ENCODE results near the gene ZNF625.
A peak's percentile ranks its signal among the peaks of the same experiment; 100 is the strongest.
"Not testable (repeated sequence)": the region's sequence is repeated elsewhere in the genome, so short reads cannot be mapped to it uniquely, and the experiment has no call there.

Gene ZNF625

DNA sequence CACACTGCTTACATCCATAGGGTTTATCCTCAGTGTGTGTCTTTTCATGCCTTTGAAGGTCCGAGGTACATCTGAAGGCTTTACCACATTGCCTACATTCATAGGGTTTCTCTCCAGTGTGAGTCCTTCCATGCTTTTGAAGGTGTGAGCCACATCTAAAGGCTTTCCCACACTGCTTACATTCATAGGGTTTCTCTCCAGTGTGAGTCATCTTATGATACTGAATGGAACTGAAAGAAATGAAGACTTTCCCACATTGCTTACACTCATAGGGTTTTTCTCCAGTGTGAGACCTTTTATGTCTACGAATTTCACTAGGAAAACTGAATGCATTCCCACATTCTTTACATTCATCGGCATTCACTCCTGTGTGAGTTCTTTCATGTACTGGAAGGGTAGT, 23.5 kb downstream of the ZNF625 start:
- H3K4me3 ChIP-seq (ENCODE audit: low read length): peak overlapping the region; percentile 68
- peaks cover 46% of the 10 kb centered on the region for H3K9me3 ChIP-seq (ENCODE audit: control insufficient read depth, low read length)
- DNase-seq (ENCODE audit: low read depth): peak; percentile 1
- no peaks in the 10 kb centered on the region for H3K4me1 ChIP-seq (ENCODE audit: control insufficient read depth, insufficient read depth, low read length)
- no peaks in the 10 kb centered on the region for H3K27me3 ChIP-seq (replicated peaks; ENCODE audit: control insufficient read depth, insufficient read depth, low read length)
- no peak overlapping the region for H3K9ac ChIP-seq (ENCODE audit: low read length)
- H3K36me3 ChIP-seq (ENCODE audit: control insufficient read depth, insufficient read depth, low read length, severe bottlenecking): peaks cover 58% of the 10 kb centered on the region

DNA sequence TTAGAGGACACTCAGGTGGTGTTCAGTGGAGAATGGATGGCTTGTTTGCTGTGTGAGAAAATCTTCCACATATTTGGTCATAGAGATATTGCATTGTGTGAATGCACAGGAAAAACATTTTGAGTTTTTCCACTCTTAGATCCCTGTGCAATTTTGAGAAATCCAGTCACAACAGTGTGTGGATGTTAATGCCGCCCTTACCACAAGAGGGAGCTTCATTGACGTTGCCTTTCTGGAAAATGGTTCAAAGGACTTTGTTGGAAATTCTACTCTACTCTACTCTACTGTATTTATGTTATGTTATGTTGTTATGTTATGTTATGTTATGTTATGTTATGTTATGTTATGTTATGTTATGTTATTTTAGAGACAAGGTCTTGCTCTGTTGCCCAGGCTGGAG, 29.8 kb downstream of the ZNF625 start:
- Histone ChIP-seq H3K27me3 (replicated peaks; ENCODE audit: control insufficient read depth, insufficient read depth, low read length) (no peaks in the 10 kb centered on the region), H3K9me3 (ENCODE audit: control insufficient read depth, low read length) (peaks cover 7% of the 10 kb centered on the region), H3K4me1 (ENCODE audit: control insufficient read depth, insufficient read depth, low read length) (no peaks in the 10 kb centered on the region), H3K9ac (ENCODE audit: low read length) (no peak overlapping the region), H3K4me3 (ENCODE audit: low read length) (no peak overlapping the region), H3K36me3 (ENCODE audit: control insufficient read depth, insufficient read depth, low read length, severe bottlenecking) (peaks cover 12% of the 10 kb centered on the region)
- DNase-seq (ENCODE audit: low read depth): peak; percentile 26

DNA sequence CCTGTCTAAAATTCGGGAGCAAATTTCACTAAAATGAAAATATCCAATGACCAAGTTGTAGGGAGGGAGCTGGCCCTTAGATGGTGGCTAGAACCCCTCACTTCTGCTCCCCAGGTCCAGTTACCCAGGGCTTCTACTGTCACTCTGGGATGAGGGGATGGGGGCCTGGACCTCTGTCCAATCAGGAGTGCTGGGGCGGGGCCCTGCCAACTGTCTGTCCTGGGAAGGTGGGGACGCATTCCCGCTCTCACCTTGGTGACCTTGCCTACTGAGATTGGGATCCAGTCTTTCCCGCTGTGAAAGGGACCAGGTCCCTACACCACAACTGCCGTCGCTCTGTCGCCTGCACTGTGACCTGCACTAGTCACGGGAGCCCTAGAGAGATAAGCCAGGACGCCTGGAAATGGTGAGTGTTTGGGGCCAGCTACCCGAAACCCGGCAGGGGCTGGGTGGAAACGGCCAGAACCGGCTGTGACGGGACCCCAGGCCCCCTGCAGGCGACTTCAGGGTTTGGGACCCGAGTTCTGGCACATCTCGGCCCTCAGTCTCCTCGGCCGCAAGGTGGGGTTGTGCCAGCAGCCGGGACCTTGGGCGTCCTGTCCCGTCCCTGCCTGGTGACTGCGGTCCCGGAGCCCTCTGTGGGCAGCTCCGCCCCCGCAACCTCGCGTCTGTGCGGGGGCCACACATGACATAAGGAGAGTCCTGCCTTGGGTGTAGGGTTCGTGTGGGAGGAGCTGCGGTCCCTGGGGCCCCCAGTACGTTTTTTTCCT, 39.1 kb downstream of the ZNF625 start:
- H3K27me3 ChIP-seq (replicated peaks; ENCODE audit: control insufficient read depth, insufficient read depth, low read length): no peaks in the 10 kb centered on the region
- DNase-seq (ENCODE audit: low read depth): no peak
- peaks cover 12% of the 10 kb centered on the region for H3K36me3 ChIP-seq (ENCODE audit: control insufficient read depth, insufficient read depth, low read length, severe bottlenecking)
- H3K9ac ChIP-seq (ENCODE audit: low read length): no peak overlapping the region
- H3K4me3 ChIP-seq (ENCODE audit: low read length): no peak overlapping the region
- no peaks in the 10 kb centered on the region for H3K4me1 ChIP-seq (ENCODE audit: control insufficient read depth, insufficient read depth, low read length)
- H3K9me3 ChIP-seq (ENCODE audit: control insufficient read depth, low read length): peaks cover 13% of the 10 kb centered on the region

DNA sequence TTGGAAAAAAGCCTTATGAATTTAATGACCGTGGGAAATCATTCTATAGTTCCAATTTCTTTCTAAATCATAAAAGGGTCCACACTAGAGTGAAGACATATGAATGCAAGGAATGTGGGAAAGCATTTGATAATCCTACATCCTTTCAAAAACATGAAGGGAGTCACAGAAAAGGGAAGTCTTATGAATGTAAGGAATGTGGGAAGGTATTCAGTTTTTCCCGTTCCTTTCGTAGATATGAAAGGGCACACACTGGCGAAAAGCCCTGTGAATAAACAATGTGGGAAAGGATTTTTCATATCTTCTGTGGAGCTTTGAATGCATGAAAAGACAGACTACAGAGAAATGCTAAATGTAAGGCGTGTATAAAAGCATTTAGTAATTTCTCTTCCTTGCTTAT, 43.4 kb downstream of the ZNF625 start:
- no peaks in the 10 kb centered on the region for H3K27me3 ChIP-seq (replicated peaks; ENCODE audit: control insufficient read depth, insufficient read depth, low read length)
- H3K36me3 ChIP-seq (ENCODE audit: control insufficient read depth, insufficient read depth, low read length, severe bottlenecking): peaks cover 36% of the 10 kb centered on the region
- DNase-seq (ENCODE audit: low read depth): no peak
- no peak overlapping the region for H3K9ac ChIP-seq (ENCODE audit: low read length)
- peak overlapping the region; percentile 33 for H3K4me3 ChIP-seq (ENCODE audit: low read length)
- no peaks in the 10 kb centered on the region for H3K4me1 ChIP-seq (ENCODE audit: control insufficient read depth, insufficient read depth, low read length)
- peaks cover 30% of the 10 kb centered on the region for H3K9me3 ChIP-seq (ENCODE audit: control insufficient read depth, low read length)

DNA sequence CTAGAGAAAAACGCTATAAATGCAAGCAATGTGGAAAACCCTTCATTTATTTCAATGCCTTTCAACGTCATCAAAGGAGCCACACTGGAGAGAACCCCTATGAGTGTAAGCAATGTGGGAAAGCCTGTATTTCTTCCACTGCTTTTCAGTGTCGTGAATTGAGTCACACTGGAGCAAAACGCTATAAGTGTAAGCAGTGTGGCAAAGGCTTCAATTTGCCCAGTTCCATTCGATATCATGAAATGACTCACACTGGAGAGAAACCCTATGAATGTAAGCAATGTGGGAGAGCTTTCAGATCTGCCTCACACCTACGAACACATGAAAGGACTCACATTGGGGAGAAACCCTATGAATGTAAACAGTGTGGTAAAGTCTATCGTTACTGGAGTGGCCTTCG, 43.8 kb downstream of the ZNF625 start:
- H3K4me1 ChIP-seq (ENCODE audit: control insufficient read depth, insufficient read depth, low read length): no peaks in the 10 kb centered on the region
- H3K27me3 ChIP-seq (replicated peaks; ENCODE audit: control insufficient read depth, insufficient read depth, low read length): no peaks in the 10 kb centered on the region
- H3K9me3 ChIP-seq (ENCODE audit: control insufficient read depth, low read length): peaks cover 30% of the 10 kb centered on the region
- H3K4me3 ChIP-seq (ENCODE audit: low read length): peak overlapping the region; percentile 33
- peaks cover 36% of the 10 kb centered on the region for H3K36me3 ChIP-seq (ENCODE audit: control insufficient read depth, insufficient read depth, low read length, severe bottlenecking)
- DNase-seq (ENCODE audit: low read depth): no peak
- H3K9ac ChIP-seq (ENCODE audit: low read length): no peak overlapping the region

DNA sequence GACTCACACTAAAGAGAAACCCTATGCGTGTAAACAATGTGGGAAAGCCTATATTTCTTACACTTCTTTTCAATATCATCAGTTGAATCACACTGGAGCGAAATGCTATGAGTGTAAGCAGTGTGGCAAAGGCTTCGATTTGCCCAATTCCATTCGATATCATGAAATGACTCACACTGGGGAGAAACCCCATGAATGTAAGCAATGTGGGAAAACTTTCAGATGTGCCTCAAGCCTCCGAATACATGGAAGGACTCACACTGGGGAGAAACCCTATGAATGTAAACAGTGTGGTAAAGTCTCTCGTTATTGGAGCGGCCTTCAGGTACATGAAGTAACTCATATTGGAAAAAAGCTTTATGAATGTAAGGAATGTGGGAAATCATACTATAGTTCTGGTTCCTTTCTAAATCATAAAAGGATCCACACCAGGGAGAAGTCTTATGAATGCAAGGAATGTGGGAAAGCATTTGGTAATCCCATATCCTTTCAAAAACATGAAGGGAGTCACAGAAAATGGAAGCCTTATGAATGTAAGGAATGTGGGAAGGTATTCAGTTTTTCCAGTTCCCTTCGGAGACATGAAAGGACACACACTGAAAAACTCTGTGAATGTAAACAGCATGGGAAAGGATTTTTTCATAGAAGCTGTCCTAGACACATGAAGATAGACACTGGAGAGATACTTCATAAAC, 44.4 kb downstream of the ZNF625 start:
- DNase-seq (ENCODE audit: low read depth): no peak
- H3K9me3 ChIP-seq (ENCODE audit: control insufficient read depth, low read length): peaks cover 30% of the 10 kb centered on the region
- H3K4me1 ChIP-seq (ENCODE audit: control insufficient read depth, insufficient read depth, low read length): no peaks in the 10 kb centered on the region
- peaks cover 36% of the 10 kb centered on the region for H3K36me3 ChIP-seq (ENCODE audit: control insufficient read depth, insufficient read depth, low read length, severe bottlenecking)
- no peak overlapping the region for H3K9ac ChIP-seq (ENCODE audit: low read length)
- peak overlapping the region; percentile 33 for H3K4me3 ChIP-seq (ENCODE audit: low read length)
- H3K27me3 ChIP-seq (replicated peaks; ENCODE audit: control insufficient read depth, insufficient read depth, low read length): no peaks in the 10 kb centered on the region

DNA sequence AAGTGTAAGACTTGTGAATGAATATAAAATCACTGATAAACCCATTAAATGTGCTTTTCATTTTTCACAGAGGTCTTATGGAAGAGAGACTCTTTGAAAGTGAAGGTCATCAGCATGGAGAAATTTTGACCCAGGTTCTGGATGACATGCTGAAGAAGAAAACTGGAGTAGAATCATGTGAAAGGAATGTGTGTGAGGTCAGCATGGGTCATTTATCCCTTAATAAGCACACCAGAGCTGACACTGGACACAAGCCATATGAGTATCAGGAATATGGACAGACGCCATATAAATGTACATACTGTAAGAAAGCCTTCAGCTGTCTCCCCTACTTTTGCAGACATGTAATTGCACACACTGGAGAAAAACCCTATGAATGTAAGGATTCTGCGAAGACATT, 45.4 kb downstream of the ZNF625 start:
- Histone ChIP-seq H3K36me3 (ENCODE audit: control insufficient read depth, insufficient read depth, low read length, severe bottlenecking) (peaks cover 36% of the 10 kb centered on the region), H3K4me3 (ENCODE audit: low read length) (no peak overlapping the region), H3K9me3 (ENCODE audit: control insufficient read depth, low read length) (peaks cover 30% of the 10 kb centered on the region), H3K4me1 (ENCODE audit: control insufficient read depth, insufficient read depth, low read length) (no peaks in the 10 kb centered on the region), H3K9ac (ENCODE audit: low read length) (no peak overlapping the region), H3K27me3 (replicated peaks; ENCODE audit: control insufficient read depth, insufficient read depth, low read length) (no peaks in the 10 kb centered on the region)
- no peak for DNase-seq (ENCODE audit: low read depth)

DNA sequence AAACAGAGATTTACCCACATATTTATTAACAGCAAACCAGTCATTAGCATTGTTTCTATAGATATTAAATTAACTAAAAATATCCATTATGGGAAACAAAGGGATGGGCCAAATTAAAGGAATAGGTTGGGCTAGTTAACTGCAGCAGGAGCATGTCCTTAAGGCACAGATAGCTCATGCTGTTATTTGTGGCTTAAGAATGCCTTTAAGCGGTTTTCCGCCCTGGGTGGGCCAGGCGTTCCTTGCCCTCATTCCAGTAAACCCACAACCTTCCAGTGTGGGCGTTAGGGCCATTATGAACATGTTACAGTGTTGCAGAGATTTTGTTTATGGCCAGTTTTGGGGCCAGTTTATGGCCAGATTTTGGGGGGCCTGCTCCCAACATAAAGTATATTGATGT, 52.6 kb downstream of the ZNF625 start:
- H3K4me1 ChIP-seq (ENCODE audit: control insufficient read depth, insufficient read depth, low read length); H3K4me3 ChIP-seq (ENCODE audit: low read length); H3K9me3 ChIP-seq (ENCODE audit: control insufficient read depth, low read length); H3K36me3 ChIP-seq (ENCODE audit: control insufficient read depth, insufficient read depth, low read length, severe bottlenecking); H3K27me3 ChIP-seq (replicated peaks; ENCODE audit: control insufficient read depth, insufficient read depth, low read length); DNase-seq (ENCODE audit: low read depth); H3K9ac ChIP-seq (ENCODE audit: low read length): not testable (repeated sequence)

DNA sequence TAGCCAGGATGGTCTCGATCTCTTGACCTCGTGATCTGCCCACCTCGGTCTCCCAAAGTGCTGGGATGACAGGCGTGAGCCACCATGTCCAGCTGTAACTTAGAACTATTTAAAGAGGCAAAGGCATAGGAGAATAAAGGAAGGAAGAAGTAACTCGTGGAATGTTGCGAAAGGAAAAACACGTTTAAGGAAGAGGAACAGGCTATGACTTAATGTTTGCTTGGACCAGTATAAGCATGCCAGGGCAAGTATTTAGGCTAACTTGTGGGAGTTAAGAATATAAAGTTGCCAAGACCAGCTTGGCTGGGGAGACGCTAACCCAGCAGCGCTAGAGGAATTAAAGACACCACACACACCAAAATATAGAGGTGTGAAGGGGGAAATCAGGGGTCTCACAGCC, 58.5 kb downstream of the ZNF625 start:
- Histone ChIP-seq H3K9me3 (ENCODE audit: control insufficient read depth, low read length) (peaks cover 3% of the 10 kb centered on the region), H3K4me1 (ENCODE audit: control insufficient read depth, insufficient read depth, low read length) (peaks cover 9% of the 10 kb centered on the region), H3K4me3 (ENCODE audit: low read length) (no peak overlapping the region), H3K9ac (ENCODE audit: low read length) (no peak overlapping the region), H3K27me3 (replicated peaks; ENCODE audit: control insufficient read depth, insufficient read depth, low read length) (no peaks in the 10 kb centered on the region), H3K36me3 (ENCODE audit: control insufficient read depth, insufficient read depth, low read length, severe bottlenecking) (peaks cover 4% of the 10 kb centered on the region)
- DNase-seq (ENCODE audit: low read depth): no peak

DNA sequence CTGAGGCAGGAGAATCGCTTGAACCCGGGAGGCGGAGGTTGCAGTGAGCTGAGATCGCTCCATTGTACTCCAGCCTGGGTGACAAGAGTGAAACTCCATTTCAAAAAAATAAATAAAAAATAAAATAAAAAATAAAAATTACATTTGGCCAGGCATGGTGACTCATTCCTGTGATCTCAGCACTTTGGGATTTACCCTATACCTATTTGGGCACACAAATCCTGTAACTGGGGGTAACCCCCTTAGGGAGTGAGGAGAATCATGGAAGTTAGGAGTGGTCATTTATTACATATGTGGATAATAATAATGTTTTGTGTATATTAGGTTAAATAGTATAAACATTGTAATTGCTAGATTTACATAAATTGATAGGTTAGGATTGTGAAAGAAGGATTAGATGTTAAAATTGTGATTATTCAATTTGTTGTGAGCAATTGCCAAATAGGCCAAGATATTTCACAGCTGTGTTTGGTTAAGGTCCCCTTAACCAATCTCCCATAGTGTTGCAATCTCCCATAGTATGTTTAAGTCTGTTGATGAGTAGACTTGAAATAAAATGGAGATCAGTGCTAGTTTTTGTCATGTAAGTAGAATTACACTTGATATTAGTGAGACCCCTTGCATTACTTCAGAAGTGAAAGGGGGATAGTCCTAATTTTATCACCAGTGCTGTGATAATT, 61.3 kb downstream of the ZNF625 start:
- peak; percentile 80 for DNase-seq (ENCODE audit: low read depth)
- H3K4me1 ChIP-seq (ENCODE audit: control insufficient read depth, insufficient read depth, low read length): peaks cover 9% of the 10 kb centered on the region
- no peak overlapping the region for H3K9ac ChIP-seq (ENCODE audit: low read length)
- no peak overlapping the region for H3K4me3 ChIP-seq (ENCODE audit: low read length)
- no peaks in the 10 kb centered on the region for H3K27me3 ChIP-seq (replicated peaks; ENCODE audit: control insufficient read depth, insufficient read depth, low read length)
- peaks cover 4% of the 10 kb centered on the region for H3K36me3 ChIP-seq (ENCODE audit: control insufficient read depth, insufficient read depth, low read length, severe bottlenecking)
- peaks cover 3% of the 10 kb centered on the region for H3K9me3 ChIP-seq (ENCODE audit: control insufficient read depth, low read length)
